Activated T-cell treated with anti-CD3 and anti-CD28 coated beads, Interleukin-2, amount 50 U/mL, for 4 hours (primary cell): ENCODE results near the gene SYT2. TPM values are rescaled to one million over a fixed set of nuclear protein-coding genes. Genes with fewer than 3 reads are reported as not detected.
"Not testable (repeated sequence)": the region's sequence is repeated elsewhere in the genome, so short reads cannot be mapped to it uniquely, and the experiment has no call there.

Experiments used
- ATAC-seq, 2 donors: fragments of 200-7000 bp; cut with Tn5 transposase; one replicate each; pipeline ENCODE4 v1.10.0; 2021
- DNase-seq: peaks from one replicate; pipeline ENCODE4 v3.0.0-alpha.2; 2020
- H3K27me3 Mint-ChIP-seq: one replicate; pipeline ENCODE4 v1.8.0; 2021; ENCODE audit warnings: low read depth, mixed read lengths
- H3K36me3 Mint-ChIP-seq: one replicate; pipeline ENCODE4 v1.8.0; 2022; ENCODE audit warnings: mixed read lengths; ENCODE audit not compliant: insufficient read depth
- H3K4me1 Mint-ChIP-seq: one replicate; pipeline ENCODE4 v1.8.0; 2021; ENCODE audit warnings: low read depth, mixed read lengths
- H3K4me3 Mint-ChIP-seq: one replicate; pipeline ENCODE4 v1.8.0; 2021; ENCODE audit warnings: mild to moderate bottlenecking, moderate library complexity, mixed read lengths
- H3K9me3 Mint-ChIP-seq: one replicate; pipeline ENCODE4 v1.8.0; 2021; ENCODE audit warnings: mixed read lengths
- total RNA-seq, 3 donors: library from RNA; stranded (reverse); gene quantifications; one replicate each; pipeline ENCODE4 v1.2.1, GENCODE V29; 2021

Gene SYT2
- total RNA-seq, 3 donors from 2014 or later, result not detected

- not testable (repeated sequence) for H3K4me1 Mint-ChIP-seq, ATAC-seq, H3K36me3 Mint-ChIP-seq, H3K9me3 Mint-ChIP-seq, DNase-seq, H3K4me3 Mint-ChIP-seq
- H3K27me3 Mint-ChIP-seq, result peaks cover 46% of the 10 kb centered on the region
Observed at GRCh38 chr1:202637321-202638018, 72.8 kb downstream of the SYT2 start.

DNA sequence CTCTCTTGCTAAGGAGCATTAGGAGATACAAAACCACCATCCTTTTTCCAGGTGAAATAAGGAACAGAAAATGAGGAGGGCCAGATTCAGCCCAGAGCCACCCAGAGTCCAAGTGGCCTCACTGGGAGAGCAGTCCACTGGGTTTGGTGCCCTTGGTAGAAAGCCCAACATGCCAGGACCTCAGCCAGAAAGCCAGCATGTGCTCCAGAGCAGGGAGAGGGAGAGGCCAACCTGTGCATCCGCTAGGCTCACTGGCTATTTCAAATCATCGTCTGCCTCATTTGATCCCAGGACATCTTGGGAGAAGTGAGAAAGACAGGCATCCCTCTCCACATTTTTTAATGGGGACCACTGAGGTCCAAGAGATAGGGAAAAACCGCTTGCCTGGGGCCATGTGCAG, 74.1 kb downstream of the SYT2 start:
- H3K4me3 Mint-ChIP-seq, H3K36me3 Mint-ChIP-seq, DNase-seq, ATAC-seq, H3K4me1 Mint-ChIP-seq, H3K9me3 Mint-ChIP-seq: not testable (repeated sequence)
- H3K27me3 Mint-ChIP-seq, result peaks cover 39% of the 10 kb centered on the region

- H3K9me3 Mint-ChIP-seq, result no peaks in the 10 kb centered on the region
- H3K27me3 Mint-ChIP-seq, result peaks cover 21% of the 10 kb centered on the region
Observed at GRCh38 chr1:202632241-202632640, 78.0 kb downstream of the SYT2 start.

GRCh38 chr1:202631076-202631923, 79.0 kb downstream of the SYT2 start:
- peaks cover 37% of the 10 kb centered on the region for H3K4me1 Mint-ChIP-seq
- H3K36me3 Mint-ChIP-seq, result no peaks in the 10 kb centered on the region
- H3K4me3 Mint-ChIP-seq, result no peak overlapping the region
- peaks cover 21% of the 10 kb centered on the region for H3K27me3 Mint-ChIP-seq
- no peaks in the 10 kb centered on the region for H3K9me3 Mint-ChIP-seq
- no peak for ATAC-seq
- DNase-seq, result no peak

More at GRCh38 chr1:202632241-202632640, 78.0 kb downstream of the SYT2 start:
- DNase-seq, result no peak
- ATAC-seq, result no peak
- Mint-ChIP-seq H3K4me1 (peaks cover 34% of the 10 kb centered on the region), H3K36me3 (no peaks in the 10 kb centered on the region), H3K4me3 (no peak overlapping the region)

- H3K4me1 Mint-ChIP-seq, result peaks cover 40% of the 10 kb centered on the region
- no peak overlapping the region for H3K4me3 Mint-ChIP-seq
- H3K36me3 Mint-ChIP-seq, result no peaks in the 10 kb centered on the region
- no peak for DNase-seq
- H3K9me3 Mint-ChIP-seq, result no peaks in the 10 kb centered on the region
- peaks cover 21% of the 10 kb centered on the region for H3K27me3 Mint-ChIP-seq
- no peak for ATAC-seq
Observed at GRCh38 chr1:202630541-202630940, 79.7 kb downstream of the SYT2 start.

DNA sequence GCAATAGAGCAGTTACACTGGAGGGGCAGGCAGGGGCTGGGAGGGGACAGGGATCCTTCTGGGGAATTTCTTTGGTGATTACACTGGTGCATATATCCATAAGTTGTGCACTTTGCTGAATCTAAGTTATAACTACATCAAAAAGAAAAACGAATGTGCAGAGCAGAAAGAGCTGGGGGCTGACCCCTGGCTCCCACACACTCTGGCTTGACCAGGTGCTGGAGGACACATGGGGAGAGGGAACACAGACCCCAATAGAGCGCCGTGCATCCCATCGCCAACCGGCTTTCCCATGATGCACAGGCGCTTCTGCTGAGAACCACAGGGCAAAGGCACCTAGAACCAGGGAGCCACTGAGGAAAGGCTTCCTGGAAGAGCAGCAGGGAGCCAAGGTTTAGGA, 80.2 kb downstream of the SYT2 start:
- peaks cover 41% of the 10 kb centered on the region for H3K4me1 Mint-ChIP-seq
- peaks cover 18% of the 10 kb centered on the region for H3K27me3 Mint-ChIP-seq
- H3K9me3 Mint-ChIP-seq, ATAC-seq, H3K36me3 Mint-ChIP-seq, DNase-seq, H3K4me3 Mint-ChIP-seq: not testable (repeated sequence)

DNA sequence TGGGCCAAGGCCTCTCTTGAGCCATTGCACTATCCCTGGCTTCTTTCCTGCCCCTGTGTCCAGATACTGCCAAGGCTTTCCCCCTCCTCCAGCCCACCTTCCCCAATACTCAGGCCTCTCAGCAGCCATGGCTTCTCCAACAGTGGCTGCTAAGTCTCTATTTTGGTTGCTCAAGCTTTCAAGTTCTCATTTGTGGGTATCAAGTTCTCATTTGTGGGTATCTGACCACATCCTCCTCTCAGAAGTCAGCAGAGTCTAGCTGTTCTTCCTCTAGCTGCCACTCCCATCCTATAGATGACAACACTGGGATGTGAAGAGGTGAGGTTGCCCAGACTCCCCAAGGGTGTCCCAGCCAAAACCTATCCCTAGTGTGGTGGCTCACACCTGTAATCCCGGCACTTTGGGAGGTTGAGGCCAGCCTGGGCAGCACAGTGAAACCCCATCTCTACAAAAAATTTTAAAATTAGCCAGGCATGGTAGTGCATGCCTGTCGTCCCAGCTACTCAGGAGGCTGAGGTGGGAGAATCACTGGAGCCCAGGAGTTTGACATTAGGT, 80.9 kb downstream of the SYT2 start:
- ATAC-seq, result peak; percentile 74 to 84
- DNase-seq, H3K36me3 Mint-ChIP-seq, H3K9me3 Mint-ChIP-seq: not testable (repeated sequence)
- Mint-ChIP-seq H3K27me3 (peaks cover 18% of the 10 kb centered on the region), H3K4me3 (peak overlapping the region; percentile 29), H3K4me1 (peaks cover 41% of the 10 kb centered on the region)

- peak overlapping the region; percentile 29 for H3K4me3 Mint-ChIP-seq
- peaks cover 41% of the 10 kb centered on the region for H3K4me1 Mint-ChIP-seq
- DNase-seq, result no peak
- no peaks in the 10 kb centered on the region for H3K9me3 Mint-ChIP-seq
- H3K36me3 Mint-ChIP-seq, result no peaks in the 10 kb centered on the region
- no peak for ATAC-seq
- H3K27me3 Mint-ChIP-seq, result peaks cover 18% of the 10 kb centered on the region
Observed at GRCh38 chr1:202628646-202629215, 81.5 kb downstream of the SYT2 start.

DNA sequence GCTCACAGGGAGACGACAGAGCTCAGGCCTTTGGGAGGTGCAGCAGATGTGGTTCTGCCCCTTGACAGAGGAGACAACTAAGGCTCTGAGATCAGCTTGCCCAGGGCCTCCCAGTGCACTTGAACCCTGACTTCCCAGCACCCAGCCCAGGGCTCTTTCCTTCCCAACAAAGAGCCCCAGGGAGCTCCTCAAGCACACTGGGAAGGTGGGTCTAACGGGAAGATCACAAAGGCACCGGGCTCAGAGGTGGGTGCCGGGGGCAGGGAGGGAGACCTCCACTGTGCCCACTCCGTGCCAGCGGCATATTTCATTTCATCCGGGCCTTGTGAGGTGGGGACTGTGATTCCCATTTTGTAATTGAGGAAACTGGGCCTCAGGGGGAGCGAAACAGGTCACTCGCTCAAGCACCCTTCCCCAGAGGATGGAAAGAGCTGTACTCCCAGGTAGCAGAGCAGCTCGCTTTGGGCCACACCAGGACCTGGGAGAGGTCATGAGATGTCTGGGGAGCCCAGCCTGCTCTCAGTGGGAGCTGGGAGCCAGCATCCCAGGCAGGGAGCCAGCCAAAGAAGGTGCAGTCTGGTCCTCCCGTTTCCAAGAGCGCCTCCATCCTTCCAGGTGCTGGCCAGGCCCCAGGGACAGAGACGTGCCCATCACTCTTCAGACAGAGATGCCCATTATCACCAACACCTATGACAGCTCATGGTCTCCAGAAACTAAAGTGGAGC, 82.3 kb downstream of the SYT2 start:
- H3K36me3 Mint-ChIP-seq, result no peaks in the 10 kb centered on the region
- ATAC-seq, result no peak
- no peak overlapping the region for H3K4me3 Mint-ChIP-seq
- peaks cover 41% of the 10 kb centered on the region for H3K4me1 Mint-ChIP-seq
- H3K9me3 Mint-ChIP-seq, result no peaks in the 10 kb centered on the region
- no peak for DNase-seq
- peaks cover 13% of the 10 kb centered on the region for H3K27me3 Mint-ChIP-seq

- not testable (repeated sequence) for H3K9me3 Mint-ChIP-seq, ATAC-seq, H3K36me3 Mint-ChIP-seq, DNase-seq, H3K27me3 Mint-ChIP-seq, H3K4me3 Mint-ChIP-seq
- H3K4me1 Mint-ChIP-seq, result peaks cover 41% of the 10 kb centered on the region
Observed at GRCh38 chr1:202627036-202627435, 83.2 kb downstream of the SYT2 start.

DNA sequence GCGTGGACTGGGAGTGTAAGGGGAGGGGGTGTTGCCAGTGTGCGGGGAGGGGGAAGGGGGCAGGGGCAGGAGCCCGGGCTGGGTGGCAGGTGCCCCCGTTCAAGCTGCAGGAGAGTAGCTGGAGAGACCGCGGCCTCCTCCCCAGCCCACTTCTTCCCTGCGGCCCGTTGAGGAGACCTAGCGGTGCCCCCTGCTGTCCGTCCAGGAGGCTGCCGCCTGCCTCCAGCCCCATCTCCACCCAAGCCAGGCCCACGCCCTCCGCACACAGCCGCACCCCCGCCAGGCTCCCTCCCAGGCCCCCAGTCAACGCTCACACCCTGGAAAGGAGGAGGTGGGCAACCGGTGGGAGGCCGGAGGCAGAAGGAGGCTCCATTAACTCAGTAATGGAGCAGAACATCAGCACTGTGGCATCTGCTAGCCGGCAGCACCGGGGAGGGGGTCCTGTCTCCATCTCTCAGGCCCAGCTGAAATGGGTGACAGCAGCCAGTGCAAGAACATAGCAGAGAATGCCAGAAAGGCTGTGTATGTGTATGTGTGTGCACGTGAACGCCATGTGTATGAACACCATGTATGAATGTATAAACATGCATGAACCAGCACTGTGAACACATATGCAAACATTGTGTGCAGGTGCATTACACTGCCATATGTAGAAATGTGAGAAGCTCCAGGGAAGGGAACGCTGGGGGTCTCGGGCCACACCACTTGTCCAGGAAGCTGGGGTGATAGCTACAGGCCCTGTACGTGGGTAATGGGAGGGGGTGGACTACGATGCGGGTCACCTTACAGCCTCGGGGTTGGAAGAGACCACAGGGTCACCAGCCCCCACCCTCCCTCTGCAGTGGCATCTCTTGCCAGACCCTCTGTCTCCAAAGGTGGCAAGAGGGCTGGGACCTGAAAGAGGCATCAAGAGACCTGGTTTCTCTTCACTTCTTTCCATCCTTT, 84.6 kb downstream of the SYT2 start:
- peak; percentile 41 for DNase-seq
- Mint-ChIP-seq H3K36me3 (no peaks in the 10 kb centered on the region), H3K4me1 (peaks cover 38% of the 10 kb centered on the region), H3K9me3 (no peaks in the 10 kb centered on the region), H3K27me3 (peaks cover 5% of the 10 kb centered on the region), H3K4me3 (no peak overlapping the region)
- peak; percentile 66 to 71 for ATAC-seq

DNA sequence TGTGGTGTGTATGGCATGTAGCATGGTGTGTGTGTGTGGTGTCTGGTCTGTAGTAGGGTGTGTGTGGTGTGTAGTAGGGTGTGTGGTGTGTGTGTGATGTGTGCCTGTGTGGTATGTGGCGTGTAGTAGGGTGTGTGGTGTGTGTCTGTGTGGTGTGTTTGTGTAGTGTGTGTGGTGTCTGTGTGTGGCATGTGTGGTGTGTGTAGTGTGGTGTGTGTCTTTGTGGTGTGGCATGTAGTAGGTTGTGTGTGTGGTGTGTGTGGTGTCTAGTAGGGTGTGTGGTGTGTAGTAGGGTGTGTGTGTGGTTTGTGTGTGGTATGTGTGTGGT, 85.5 kb downstream of the SYT2 start:
- H3K27me3 Mint-ChIP-seq, result peaks cover 3% of the 10 kb centered on the region
- H3K36me3 Mint-ChIP-seq, result no peaks in the 10 kb centered on the region
- peaks cover 30% of the 10 kb centered on the region for H3K4me1 Mint-ChIP-seq
- DNase-seq (no peak), ATAC-seq (no peak)
- H3K9me3 Mint-ChIP-seq, result no peaks in the 10 kb centered on the region
- no peak overlapping the region for H3K4me3 Mint-ChIP-seq

DNA sequence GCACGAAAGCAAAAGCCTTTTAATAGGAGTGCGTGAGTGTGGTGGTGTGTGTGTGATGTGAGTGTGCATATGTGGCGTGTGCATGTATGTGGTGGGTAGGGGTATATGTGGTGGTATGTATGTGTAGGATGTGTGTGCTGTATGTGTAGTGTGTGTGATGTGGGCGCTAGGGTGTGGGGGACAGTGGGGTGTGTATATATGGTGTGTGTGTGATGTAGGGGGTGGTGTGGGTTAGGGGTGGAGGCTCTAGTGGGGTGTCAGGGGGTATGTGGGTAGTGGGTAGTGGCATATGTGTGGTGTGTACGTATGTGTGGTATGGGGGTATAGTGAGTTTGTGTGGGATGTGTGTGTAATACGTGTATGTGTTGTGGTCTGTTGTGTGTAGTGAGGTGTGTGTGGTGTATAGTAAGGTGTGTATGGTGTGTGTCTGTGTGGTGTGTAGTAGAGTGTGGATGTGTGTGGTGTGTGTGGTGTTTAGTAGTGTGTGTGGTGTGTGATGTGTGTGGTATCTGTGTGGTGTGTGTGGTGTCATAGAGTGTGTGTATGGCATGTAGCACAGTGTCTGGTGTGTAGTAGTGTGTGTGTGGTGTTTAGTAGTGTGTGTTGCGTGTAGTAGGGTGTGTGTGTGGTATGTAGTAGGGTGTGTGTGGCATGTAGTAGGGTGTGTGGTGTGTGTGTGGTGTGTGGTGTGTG, 86.0 kb downstream of the SYT2 start:
- H3K36me3 Mint-ChIP-seq, result no peaks in the 10 kb centered on the region
- no peak for DNase-seq
- peaks cover 26% of the 10 kb centered on the region for H3K4me1 Mint-ChIP-seq
- H3K4me3 Mint-ChIP-seq, result no peak overlapping the region
- H3K27me3 Mint-ChIP-seq, result peaks cover 4% of the 10 kb centered on the region
- ATAC-seq, result no peak
- no peaks in the 10 kb centered on the region for H3K9me3 Mint-ChIP-seq
